Measurements from ENCODE around the gene ZNF394.

ZNF394 gene

DNA sequence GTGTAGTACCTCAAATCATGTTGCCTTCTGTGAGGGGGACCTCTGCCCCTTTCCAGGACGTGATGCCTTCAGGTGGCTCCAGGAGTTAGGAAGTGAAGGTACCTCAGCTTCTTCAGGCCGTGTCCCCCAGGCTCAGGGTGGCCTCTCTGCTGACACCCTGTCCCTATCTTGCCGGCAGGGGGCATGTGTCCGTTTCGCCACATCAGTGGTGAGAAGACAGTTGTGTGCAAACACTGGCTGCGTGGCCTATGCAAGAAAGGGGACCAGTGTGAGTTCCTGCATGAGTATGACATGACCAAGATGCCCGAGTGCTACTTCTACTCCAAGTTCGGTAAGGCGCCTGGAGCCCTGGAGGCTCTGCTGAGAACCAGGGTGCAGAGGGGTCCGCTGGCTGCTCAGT lies 52.1 kb downstream of the ZNF394 start:
- DNase-seq: no peak

DNA sequence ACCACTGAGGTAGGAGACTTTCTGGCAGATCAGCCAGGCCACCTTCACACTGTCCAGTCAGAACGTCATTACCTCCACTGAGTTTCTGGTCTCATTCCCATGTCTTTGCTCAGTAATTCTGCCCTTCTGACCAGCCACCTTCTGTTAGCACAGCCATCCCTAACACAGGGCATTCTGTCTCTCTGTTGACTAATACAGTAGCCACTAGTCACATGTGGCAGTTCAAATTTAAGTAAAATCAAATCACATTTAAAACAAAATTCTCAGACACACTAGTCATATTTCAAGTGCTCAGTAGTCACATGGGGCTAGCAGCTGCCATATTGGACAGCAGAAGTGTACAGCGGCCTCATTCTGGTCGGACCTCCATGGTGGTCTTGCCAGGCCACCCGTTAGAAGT lies 54.0 kb downstream of the ZNF394 start:
- DNase-seq: no peak

Data from SHP77 (cell line).